UCSD-AML1 (cell line): Measurements from ENCODE around the gene ARIH1.

Source experiments
- DNase-seq: peaks from one replicate; lab custom pipeline; 2025; ENCODE audit not compliant: unreplicated experiment; lab: John Stamatoyannopoulos, UW

ARIH1 gene

GRCh38 chr15:72536506-72536905 lies 62.4 kb downstream of the ARIH1 start:
- no peak for DNase-seq

GRCh38 chr15:72538931-72539330 lies 64.8 kb downstream of the ARIH1 start:
- DNase-seq, result no peak

- DNase-seq, result no peak
Observed at GRCh38 chr15:72540606-72541237, 66.6 kb downstream of the ARIH1 start.

- DNase-seq, result no peak
Observed at GRCh38 chr15:72541674-72542073, 67.5 kb downstream of the ARIH1 start.

- no peak for DNase-seq
Observed at GRCh38 chr15:72545156-72545555, 71.0 kb downstream of the ARIH1 start.

GRCh38 chr15:72554471-72555425 lies 80.6 kb downstream of the ARIH1 start:
- DNase-seq, result no peak

GRCh38 chr15:72559781-72560180 lies 85.7 kb downstream of the ARIH1 start:
- DNase-seq, result no peak

- no peak for DNase-seq
Observed at GRCh38 chr15:72560458-72560857, 86.3 kb downstream of the ARIH1 start.

- DNase-seq, result no peak
Observed at GRCh38 chr15:72562386-72562785, 88.3 kb downstream of the ARIH1 start.

GRCh38 chr15:72562878-72563277 lies 88.7 kb downstream of the ARIH1 start:
- no peak for DNase-seq

- DNase-seq, result no peak
Observed at GRCh38 chr15:72564091-72564490, 90.0 kb downstream of the ARIH1 start.

GRCh38 chr15:72566973-72567372 lies 92.8 kb downstream of the ARIH1 start:
- no peak for DNase-seq

GRCh38 chr15:72570059-72570458 lies 95.9 kb downstream of the ARIH1 start:
- DNase-seq, result no peak

GRCh38 chr15:72579814-72580213 lies 105.7 kb downstream of the ARIH1 start:
- DNase-seq, result no peak

- DNase-seq, result no peak
Observed at GRCh38 chr15:72584006-72584405, 109.9 kb downstream of the ARIH1 start.

GRCh38 chr15:72585025-72585424 lies 110.9 kb downstream of the ARIH1 start:
- DNase-seq, result no peak

GRCh38 chr15:72585476-72586058 lies 111.4 kb downstream of the ARIH1 start:
- no peak for DNase-seq

- DNase-seq, result no peak
Observed at GRCh38 chr15:72588096-72588495, 114.0 kb downstream of the ARIH1 start.

- no peak for DNase-seq
Observed at GRCh38 chr15:72590427-72590826, 116.3 kb downstream of the ARIH1 start.

- no peak for DNase-seq
Observed at GRCh38 chr15:72591361-72591760, 117.2 kb downstream of the ARIH1 start.

GRCh38 chr15:72592097-72592496 lies 118.0 kb downstream of the ARIH1 start:
- DNase-seq, result no peak

GRCh38 chr15:72592676-72593075 lies 118.5 kb downstream of the ARIH1 start:
- DNase-seq, result no peak
